Calu3 (cell line): ENCODE measurements around the gene SETD4. TPM values are rescaled to one million over a fixed set of nuclear protein-coding genes. Genes with fewer than 3 reads are reported as not detected.

Experiments used
- BruUV-seq: library from RNA; stranded (reverse); fragments of 400-500 nt; replicated peaks from 2 replicates; lab custom pipeline; 2021; lab: Mats Ljungman, UMichigan
- CTCF ChIA-PET: fragments of 300-600 bp; sonication (Branson Sonifier 250); formaldehyde crosslinking; loops from one replicate; lab custom pipeline; 2022; ENCODE audit warnings: antibody characterized with exemption; lab: Charles Lee
- DNase-seq: peaks from one replicate; pipeline ENCODE4 v3.0.0; 2022
- H3K27ac Mint-ChIP-seq: one replicate; pipeline ENCODE4 v1.8.0; 2022; ENCODE audit warnings: mixed read lengths; ENCODE audit not compliant: unreplicated experiment
- H3K27me3 Mint-ChIP-seq: one replicate; pipeline ENCODE4 v1.8.0; 2022; ENCODE audit warnings: mixed read lengths; ENCODE audit not compliant: unreplicated experiment
- H3K36me3 Mint-ChIP-seq: one replicate; pipeline ENCODE4 v1.8.0; 2022; ENCODE audit warnings: mild to moderate bottlenecking, moderate library complexity, mixed read lengths; ENCODE audit not compliant: insufficient read depth, unreplicated experiment
- H3K4me1 Mint-ChIP-seq: one replicate; pipeline ENCODE4 v1.8.0; 2022; ENCODE audit warnings: mild to moderate bottlenecking, low read depth, mixed read lengths; ENCODE audit not compliant: unreplicated experiment
- H3K4me3 Mint-ChIP-seq: one replicate; pipeline ENCODE4 v1.8.0; 2022; ENCODE audit warnings: mild to moderate bottlenecking, low read depth, moderate library complexity, mixed read lengths; ENCODE audit not compliant: unreplicated experiment
- H3K9me3 Mint-ChIP-seq: one replicate; pipeline ENCODE4 v1.8.0; 2022; ENCODE audit warnings: low read depth, mixed read lengths; ENCODE audit not compliant: unreplicated experiment
- CTCF ChIP-seq: fragments of 200-600 bp; IDR thresholded peaks from one replicate; pipeline ENCODE4 v1.8.0; 2022; ENCODE audit warnings: antibody characterized with exemption; ENCODE audit not compliant: unreplicated experiment
- intact Hi-C: fragments of 100-400 bp; cut with micrococcal nuclease; formaldehyde crosslinking; loops from one replicate; pipeline ENCODE4 v1.10.0; 2022; ENCODE audit not compliant: unreplicated experiment
- total RNA-seq: library from RNA; stranded (reverse); gene quantifications from 2 replicates; pipeline ENCODE4 v1.2.3, GENCODE V29; 2022

The SETD4 gene
- total RNA-seq, 1 experiment from 2014 or later, result 24.7 TPM

GRCh38 chr21:36044056-36044455 lies 16.3 kb downstream of the SETD4 start:
- Mint-ChIP-seq H3K4me3 (no peak overlapping the region), H3K36me3 (peaks cover 12% of the 10 kb centered on the region), H3K27ac (no peak overlapping the region), H3K4me1 (no peaks in the 10 kb centered on the region), H3K9me3 (no peaks in the 10 kb centered on the region), H3K27me3 (no peaks in the 10 kb centered on the region)
- no peak for DNase-seq
- CTCF ChIA-PET, result no interaction called here
- no peak for TF ChIP-seq CTCF
- intact Hi-C loops, result no loop called here
- BruUV-seq, result no TSS peak

GRCh38 chr21:36041910-36042309 lies 18.4 kb downstream of the SETD4 start:
- no peaks in the 10 kb centered on the region for H3K9me3 Mint-ChIP-seq
- intact Hi-C loops, result no loop called here
- peaks cover 9% of the 10 kb centered on the region for H3K36me3 Mint-ChIP-seq

GRCh38 chr21:36040389-36040788 lies 19.9 kb downstream of the SETD4 start:
- Mint-ChIP-seq H3K36me3 (peaks cover 15% of the 10 kb centered on the region), H3K9me3 (no peaks in the 10 kb centered on the region), H3K4me3 (no peak overlapping the region), H3K27ac (no peak overlapping the region), H3K27me3 (no peaks in the 10 kb centered on the region), H3K4me1 (no peaks in the 10 kb centered on the region)
- BruUV-seq, result no TSS peak
- CTCF ChIA-PET, result interaction anchor here (0.6 kb wide), 1 partner anchor 1317 kb away, joined by 4 read pairs; no protein-coding TSS in a partner anchor
- no peak for DNase-seq
- intact Hi-C loops, result no loop called here
- TF ChIP-seq CTCF, result no peak

More at GRCh38 chr21:36041910-36042309, 18.4 kb downstream of the SETD4 start:
- CTCF ChIA-PET, result no interaction called here
- BruUV-seq, result no TSS peak
- H3K27me3 Mint-ChIP-seq, result no peaks in the 10 kb centered on the region
- DNase-seq, result no peak
- no peak overlapping the region for H3K27ac Mint-ChIP-seq
- H3K4me3 Mint-ChIP-seq, result no peak overlapping the region
- no peaks in the 10 kb centered on the region for H3K4me1 Mint-ChIP-seq
- TF ChIP-seq CTCF, result no peak

GRCh38 chr21:36039861-36040260 lies 20.5 kb downstream of the SETD4 start:
- BruUV-seq, result no TSS peak
- no peak overlapping the region for H3K4me3 Mint-ChIP-seq
- H3K4me1 Mint-ChIP-seq, result no peaks in the 10 kb centered on the region
- CTCF ChIA-PET, result no interaction called here
- peaks cover 13% of the 10 kb centered on the region for H3K36me3 Mint-ChIP-seq
- DNase-seq, result no peak
- no peaks in the 10 kb centered on the region for H3K27me3 Mint-ChIP-seq
- no peak overlapping the region for H3K27ac Mint-ChIP-seq
- H3K9me3 Mint-ChIP-seq, result no peaks in the 10 kb centered on the region
- intact Hi-C loops, result no loop called here
- no peak for TF ChIP-seq CTCF
